HTERT RPE-1 (cell line): ENCODE results near the gene ARHGAP11A.

ENCODE experiments used
- in situ Hi-C: fragments of 300-500 bp; cut with MboI; formaldehyde crosslinking; loops from 4 replicates; pipeline ENCODE4 v1.14.3; 2020; ENCODE audit warnings: low sequenced_read_pairs

The ARHGAP11A gene

GRCh38 chr15:32656496-32656895 lies 41.2 kb downstream of the ARHGAP11A start:
- in situ Hi-C loops = loop anchor here (25.0 kb wide), 1 partner anchor 331 kb away; no protein-coding TSS in a partner anchor

- in situ Hi-C loops = loop anchor here (25.0 kb wide), 1 partner anchor 330 kb away; no protein-coding TSS in a partner anchor
These were observed 42.0 kb downstream of the ARHGAP11A start for GRCh38 chr15:32657198-32657883.

DNA sequence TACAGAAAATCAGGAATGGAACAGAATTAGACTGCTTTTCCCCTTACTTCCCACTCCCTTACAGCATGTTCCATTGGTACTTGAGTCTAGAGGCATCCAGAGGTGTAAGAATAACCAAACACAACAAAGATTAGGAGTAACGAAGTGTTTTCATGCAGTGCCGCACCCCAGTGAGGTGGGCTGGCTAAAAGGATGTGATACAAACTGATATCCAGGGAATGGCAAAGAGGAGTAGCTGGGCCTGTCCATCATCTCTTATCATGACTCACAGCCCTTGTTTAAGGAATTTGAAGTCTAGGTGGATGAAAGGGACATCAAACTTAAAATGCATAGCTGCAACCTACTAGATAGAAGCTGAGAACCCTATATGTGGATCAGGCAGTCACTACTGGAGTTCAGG lies 42.6 kb downstream of the ARHGAP11A start:
- in situ Hi-C loops = loop anchor here (25.0 kb wide), 1 partner anchor 329 kb away; no protein-coding TSS in a partner anchor

DNA sequence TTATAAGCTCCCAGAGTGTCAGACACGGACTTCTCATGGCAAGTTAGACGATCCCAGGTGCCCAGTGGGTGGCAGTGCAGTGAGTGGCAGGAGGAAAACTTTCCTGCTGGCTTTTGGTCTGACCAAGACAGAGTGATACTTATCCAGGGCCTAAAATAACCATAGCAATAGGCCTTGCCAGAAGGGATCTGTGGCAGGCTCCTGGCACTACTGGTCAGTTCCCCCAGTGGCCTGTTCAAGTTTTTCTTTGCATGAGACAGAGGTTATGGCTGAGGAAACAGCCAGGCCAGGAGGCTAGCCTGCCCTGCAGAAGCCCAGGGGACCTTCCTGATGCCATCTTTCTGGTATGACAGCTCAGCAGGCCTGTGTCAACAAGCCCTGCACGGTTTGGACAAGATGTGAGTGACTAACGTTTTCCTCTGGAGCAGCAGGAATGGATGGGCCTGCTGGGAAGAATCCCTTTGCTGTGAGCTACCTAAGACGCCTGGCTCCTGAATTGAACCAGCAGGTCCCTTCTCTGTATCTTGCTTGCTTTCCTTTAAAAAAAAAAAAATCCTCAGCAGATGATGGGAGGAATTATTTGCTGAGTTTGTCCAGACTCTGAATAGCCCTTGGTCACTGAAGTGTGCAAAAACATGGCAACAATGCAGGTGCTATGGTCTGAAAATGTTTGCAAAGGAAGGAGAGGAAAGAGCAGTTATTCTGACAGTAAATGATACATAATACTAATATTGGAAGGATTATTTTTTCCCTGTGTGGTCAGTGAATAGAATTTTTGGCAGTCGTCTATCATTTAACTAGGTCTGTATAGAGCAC lies 44.2 kb downstream of the ARHGAP11A start:
- in situ Hi-C loops = loop anchor here (25.0 kb wide), 1 partner anchor 328 kb away; no protein-coding TSS in a partner anchor

DNA sequence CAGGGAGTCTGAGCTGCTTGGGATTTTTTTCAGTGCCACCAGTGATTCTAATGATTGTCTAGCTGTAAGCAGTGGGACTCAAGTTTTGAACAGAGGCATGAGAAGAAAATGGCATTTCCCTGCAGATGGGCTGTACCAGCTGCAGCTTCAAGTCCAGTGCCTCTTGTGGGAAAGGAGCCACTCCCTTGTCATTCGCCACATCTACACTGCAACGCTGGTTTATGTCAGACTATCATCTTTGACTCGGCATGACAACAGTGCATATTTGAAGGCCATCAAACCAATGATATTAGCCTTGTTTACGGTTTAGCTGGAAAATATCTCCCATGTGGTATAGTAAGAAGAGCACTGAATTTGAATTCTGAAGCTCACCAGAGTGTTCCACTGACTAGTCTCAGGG lies 48.4 kb downstream of the ARHGAP11A start:
- in situ Hi-C loops = loop anchor here (25.0 kb wide), 1 partner anchor 324 kb away; no protein-coding TSS in a partner anchor

DNA sequence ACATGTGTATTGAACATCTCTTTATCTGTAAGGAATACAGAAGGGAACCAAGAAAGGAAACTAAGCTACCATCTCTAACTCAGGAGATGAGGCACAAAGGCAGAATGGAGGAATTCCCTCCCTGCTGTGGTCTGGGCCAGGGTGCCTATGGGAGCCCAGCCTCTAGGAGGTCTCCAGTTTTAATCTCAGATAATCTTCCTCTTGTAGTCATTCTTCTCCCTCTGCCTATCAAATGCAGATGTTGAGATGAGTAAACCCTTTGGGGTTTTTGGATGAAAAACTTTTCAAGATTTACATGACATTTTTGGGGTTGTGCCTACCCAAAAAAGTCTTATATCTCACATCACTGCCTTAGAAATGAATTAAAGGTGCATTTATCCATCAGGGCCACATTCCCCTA lies 49.5 kb downstream of the ARHGAP11A start:
- in situ Hi-C loops = loop anchor here (25.0 kb wide), 1 partner anchor 323 kb away; no protein-coding TSS in a partner anchor

DNA sequence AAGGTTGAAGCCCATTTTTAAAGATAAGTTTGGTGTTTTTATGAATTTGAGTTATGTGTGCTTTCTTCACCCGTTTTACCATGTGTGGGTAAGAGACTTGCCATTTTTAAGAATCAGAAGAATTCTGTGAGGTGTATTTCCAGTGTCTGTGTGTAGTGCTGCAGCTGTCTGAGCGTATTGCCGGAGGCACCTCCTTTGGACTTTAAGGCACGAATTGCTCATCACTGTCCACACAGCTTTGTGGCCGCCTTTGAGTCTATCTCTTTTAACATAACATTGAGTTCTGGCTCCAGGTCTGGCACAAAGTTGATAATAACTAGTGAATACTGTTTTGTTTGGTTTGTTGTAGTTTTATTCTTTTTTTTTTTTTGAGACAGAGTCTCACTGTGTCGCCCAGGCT lies 52.0 kb downstream of the ARHGAP11A start:
- in situ Hi-C loops = loop anchor here (25.0 kb wide), 1 partner anchor 320 kb away; no protein-coding TSS in a partner anchor

GRCh38 chr15:32668942-32669341 lies 53.6 kb downstream of the ARHGAP11A start:
- in situ Hi-C loops = loop anchor here (25.0 kb wide), 1 partner anchor 318 kb away; no protein-coding TSS in a partner anchor

DNA sequence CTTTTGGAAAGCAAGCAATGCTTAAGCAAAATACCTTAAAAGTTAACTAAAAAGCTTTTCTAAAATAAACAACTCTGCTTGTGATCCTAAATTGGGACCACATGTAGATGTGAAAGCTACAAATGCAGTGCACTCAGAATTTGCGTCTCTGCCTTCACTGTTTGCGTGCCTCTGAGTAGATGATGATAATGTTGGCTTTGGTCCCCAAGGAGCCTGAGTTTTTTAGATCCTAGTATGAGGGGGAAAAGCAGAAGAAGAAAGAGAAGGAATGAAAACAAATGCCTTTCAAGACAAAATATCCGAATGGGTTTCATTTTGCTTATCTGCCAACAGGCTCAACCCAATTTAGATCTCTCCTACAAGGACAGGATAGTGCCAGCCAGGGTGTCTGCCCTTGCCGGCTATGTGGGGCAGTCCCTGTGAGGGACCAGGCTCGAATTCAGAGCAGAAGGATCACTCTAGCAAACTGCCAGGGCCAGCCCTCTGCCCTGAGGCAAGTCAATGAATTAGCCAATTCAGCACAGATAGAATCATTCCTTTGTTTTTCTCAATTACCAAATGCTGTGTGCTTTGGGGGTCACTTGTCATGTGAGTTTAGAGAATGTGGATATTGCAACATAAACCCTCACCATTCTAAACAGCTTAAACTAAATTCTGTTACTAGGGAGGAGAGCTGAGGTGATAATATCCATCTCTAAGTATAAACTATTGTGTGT lies 54.8 kb downstream of the ARHGAP11A start:
- in situ Hi-C loops = loop anchor here (25.0 kb wide), 1 partner anchor 317 kb away; no protein-coding TSS in a partner anchor

DNA sequence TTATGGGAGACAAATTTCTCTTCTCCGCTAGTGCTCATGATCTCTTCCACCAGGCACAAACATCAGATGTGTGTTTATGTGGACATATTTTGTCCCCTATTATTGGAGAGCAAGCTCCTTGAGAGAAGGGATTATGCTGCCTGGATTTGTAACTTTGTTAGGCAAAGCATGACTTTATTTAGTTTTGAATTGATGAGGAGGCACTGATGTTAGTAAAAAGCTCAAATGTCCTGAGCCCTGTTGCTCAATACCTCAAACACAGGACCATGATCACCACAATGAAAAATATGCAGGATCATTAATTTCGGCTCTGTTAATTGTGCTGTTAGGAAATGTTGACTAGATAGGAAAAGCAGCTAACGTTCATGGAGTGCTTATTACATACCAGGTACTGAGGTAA lies 55.3 kb downstream of the ARHGAP11A start:
- in situ Hi-C loops = loop anchor here (25.0 kb wide), 1 partner anchor 317 kb away; no protein-coding TSS in a partner anchor

- in situ Hi-C loops = loop anchor here (25.0 kb wide), 1 partner anchor 316 kb away; no protein-coding TSS in a partner anchor
These were observed 56.3 kb downstream of the ARHGAP11A start for GRCh38 chr15:32671339-32672325.

- in situ Hi-C loops = loop anchor here (25.0 kb wide), 1 partner anchor 313 kb away; no protein-coding TSS in a partner anchor
These were observed 59.4 kb downstream of the ARHGAP11A start for GRCh38 chr15:32674681-32675080.

- in situ Hi-C loops = no loop called here
These were observed 60.2 kb downstream of the ARHGAP11A start for GRCh38 chr15:32675466-32675865.

GRCh38 chr15:32676169-32676568 lies 60.9 kb downstream of the ARHGAP11A start:
- in situ Hi-C loops = no loop called here

DNA sequence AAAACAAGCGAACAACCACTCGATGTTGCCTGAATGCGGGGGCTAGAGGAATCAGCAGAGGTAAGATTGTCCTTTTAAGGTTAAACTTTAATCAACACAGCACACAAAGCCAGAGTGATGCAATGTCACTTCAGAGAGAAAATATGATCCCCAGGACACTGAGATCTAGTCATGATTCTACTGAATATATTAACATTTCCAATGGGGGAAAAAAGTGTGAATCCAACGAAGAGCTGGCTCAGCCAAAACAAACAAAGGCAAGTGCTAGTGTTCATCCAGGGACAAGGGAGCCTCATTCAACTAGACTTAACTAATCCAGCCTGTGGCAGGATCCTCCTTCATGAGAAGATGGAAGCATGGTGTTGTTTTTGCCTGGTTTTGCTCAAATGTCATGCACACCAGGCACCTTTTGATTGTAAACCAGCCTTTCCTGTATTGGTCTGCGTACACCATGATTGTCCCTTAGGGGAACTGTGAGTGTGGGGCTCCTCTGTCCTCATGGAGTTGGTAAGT lies 62.0 kb downstream of the ARHGAP11A start:
- in situ Hi-C loops = no loop called here

DNA sequence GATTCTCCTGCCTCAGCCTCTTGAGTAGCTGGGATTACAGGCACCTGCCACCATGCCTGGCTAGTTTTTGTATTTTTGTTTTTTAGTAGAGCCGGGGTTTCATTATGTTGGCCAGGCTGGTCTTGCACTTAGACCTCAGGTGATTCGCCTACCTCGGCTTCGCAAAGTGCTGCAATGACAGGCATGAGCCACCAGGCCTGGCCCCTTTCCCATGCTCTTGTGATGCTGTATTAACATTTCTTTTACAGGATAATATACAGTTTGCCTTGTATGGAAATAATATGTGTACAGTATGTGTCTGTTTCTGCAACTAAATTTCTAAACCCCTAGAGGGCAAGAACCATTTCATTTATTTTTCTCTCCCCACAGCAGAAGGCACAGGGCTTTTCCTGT lies 64.0 kb downstream of the ARHGAP11A start:
- in situ Hi-C loops = no loop called here

- in situ Hi-C loops = no loop called here
These were observed 67.3 kb downstream of the ARHGAP11A start for GRCh38 chr15:32682569-32682968.

- in situ Hi-C loops = no loop called here
These were observed 67.8 kb downstream of the ARHGAP11A start for GRCh38 chr15:32682977-32683630.
